ENCODE results near the gene CAPS2.

The CAPS2 gene

DNA sequence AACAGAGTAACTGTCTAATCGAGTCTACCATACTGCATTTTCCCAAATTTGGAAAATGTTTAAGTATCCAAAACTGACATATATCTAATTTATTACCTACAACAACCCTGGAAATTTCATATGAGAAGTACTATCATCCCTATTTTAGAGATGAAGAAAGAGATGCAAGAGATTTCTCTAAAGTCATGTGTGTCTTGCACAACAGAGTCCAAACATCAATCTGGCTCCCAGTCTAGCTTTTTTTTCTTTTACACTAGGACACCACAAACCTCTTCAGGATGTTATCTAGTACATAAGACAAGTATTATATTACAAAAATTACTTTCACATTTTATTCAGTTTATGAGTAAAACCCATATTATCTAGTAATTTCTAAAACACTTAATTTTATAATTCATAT, 39.1 kb downstream of the CAPS2 start:
- DNase-seq (ENCODE audit: low read depth in 1 of 2, low spot score in 1 of 2): no peak
- no peak for TF ChIP-seq JUND (IDR thresholded peaks at IDR 0.05; ENCODE audit: low read depth)
- in situ Hi-C loops (cut with HindIII; ENCODE audit: low pct_unique_long_range_greater_than_20kb, low sequenced_read_pairs): no loop called here

DNA sequence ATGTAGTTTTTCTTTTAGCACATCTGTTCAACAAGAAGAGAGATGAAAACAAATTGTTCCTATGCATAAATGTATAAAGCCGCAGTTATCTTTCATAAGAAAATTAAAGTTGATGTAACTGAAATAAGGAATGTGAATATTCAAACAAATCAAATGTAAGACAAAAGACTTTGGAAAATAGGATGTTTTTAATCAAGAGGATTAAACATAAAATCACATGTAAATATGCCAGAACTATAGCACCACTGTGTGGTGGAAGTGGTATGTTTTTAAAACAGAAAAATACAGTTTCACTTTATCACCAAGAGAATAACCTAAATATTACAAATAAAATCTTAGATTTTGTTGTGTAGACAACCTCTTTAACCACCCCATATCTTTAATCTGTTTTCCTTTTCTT, 40.4 kb downstream of the CAPS2 start:
- peak in 1 of 2 experiments; percentile 37 for DNase-seq (ENCODE audit: low read depth in 1 of 2, low spot score in 1 of 2)
- in situ Hi-C loops (cut with HindIII; ENCODE audit: low pct_unique_long_range_greater_than_20kb, low sequenced_read_pairs): no loop called here
- no peak for TF ChIP-seq JUND (IDR thresholded peaks at IDR 0.05; ENCODE audit: low read depth)

DNA sequence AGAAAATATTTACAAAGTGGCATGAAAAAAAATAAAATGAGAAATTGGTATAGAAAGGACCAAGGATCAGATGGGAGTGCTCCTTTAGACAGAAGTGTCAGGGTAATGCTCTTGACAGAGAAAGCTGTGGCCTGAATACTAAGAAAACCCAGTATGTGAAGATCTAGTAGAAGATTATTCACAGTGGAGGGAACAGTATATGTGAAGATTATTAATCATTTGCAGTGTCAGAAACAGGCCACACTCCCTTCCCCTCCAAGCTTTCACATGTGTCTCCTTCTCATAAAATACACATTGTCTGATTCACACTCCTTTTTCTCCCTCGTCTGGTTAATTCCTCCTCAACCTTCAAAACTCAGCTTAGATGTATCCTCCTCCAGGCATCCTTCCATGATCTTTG, 41.3 kb downstream of the CAPS2 start:
- DNase-seq (ENCODE audit: low read depth in 1 of 2, low spot score in 1 of 2): no peak
- in situ Hi-C loops (cut with HindIII; ENCODE audit: low pct_unique_long_range_greater_than_20kb, low sequenced_read_pairs): no loop called here
- no peak for TF ChIP-seq JUND (IDR thresholded peaks at IDR 0.05; ENCODE audit: low read depth)

DNA sequence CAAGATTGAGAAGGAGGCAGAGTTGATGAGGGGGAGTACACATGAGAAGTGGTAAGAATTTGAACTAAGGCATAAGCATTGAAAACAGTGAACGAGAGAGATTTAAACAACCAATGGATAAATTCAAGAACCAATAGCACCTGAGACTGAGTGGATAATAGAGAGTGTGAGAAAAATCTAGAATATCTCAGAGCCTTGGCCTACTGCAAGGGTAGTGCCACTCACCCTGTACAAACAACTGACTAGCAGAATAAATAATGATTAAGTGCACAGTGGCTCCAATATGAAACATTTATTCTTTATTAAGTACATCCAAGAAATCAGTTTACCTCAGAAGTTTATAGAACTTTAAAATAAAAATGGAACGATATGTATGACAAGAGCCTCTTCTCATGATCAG, 54.4 kb downstream of the CAPS2 start:
- no peak for DNase-seq (ENCODE audit: low read depth in 1 of 2, low spot score in 1 of 2)
- in situ Hi-C loops (cut with HindIII; ENCODE audit: low pct_unique_long_range_greater_than_20kb, low sequenced_read_pairs): no loop called here
- TF ChIP-seq JUND (IDR thresholded peaks at IDR 0.05; ENCODE audit: low read depth): no peak

DNA sequence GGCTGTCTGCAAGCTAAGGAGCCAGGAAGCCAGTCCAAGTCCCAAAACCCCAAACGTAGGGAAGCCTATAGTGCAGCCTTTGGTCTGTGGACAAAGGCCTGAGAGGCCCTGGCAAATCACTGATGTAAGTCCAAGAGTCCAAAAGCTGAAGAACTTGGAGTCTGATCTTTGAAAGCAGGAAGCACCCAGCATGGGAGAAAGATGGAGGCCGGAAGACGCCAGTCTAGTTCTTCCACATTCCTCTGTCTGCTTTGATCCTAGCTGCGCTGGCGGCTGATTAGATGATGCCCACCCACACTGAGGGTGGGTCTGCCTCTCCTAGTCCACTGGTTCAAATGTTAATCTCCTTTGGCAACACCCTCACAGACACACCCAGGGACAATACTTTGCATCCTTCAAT, 58.5 kb downstream of the CAPS2 start:
- no peak for TF ChIP-seq JUND (IDR thresholded peaks at IDR 0.05; ENCODE audit: low read depth)
- in situ Hi-C loops (cut with HindIII; ENCODE audit: low pct_unique_long_range_greater_than_20kb, low sequenced_read_pairs): no loop called here

DNA sequence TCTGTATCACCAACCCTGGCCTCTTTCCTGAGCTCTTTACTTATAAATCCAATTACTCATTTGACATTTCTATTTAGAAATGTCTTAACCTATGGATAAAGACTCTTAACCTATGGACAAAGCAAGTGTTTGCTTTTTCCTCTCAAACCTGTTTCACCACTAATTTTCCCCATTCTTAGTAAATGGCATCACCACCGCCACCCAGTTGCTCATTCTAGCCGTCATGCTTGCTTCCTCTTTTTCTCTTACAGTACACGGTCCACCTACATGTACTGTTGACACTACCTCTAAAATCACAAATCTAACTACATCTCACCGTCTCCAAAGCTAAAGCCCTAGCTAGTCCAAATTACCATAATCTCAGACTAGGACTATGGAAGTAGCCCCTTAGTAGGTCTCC, 60.0 kb downstream of the CAPS2 start:
- no peak for TF ChIP-seq JUND (IDR thresholded peaks at IDR 0.05; ENCODE audit: low read depth)
- DNase-seq (ENCODE audit: low read depth in 1 of 2, low spot score in 1 of 2): peak in 1 of 2 experiments; percentile 19
- in situ Hi-C loops (cut with HindIII; ENCODE audit: low pct_unique_long_range_greater_than_20kb, low sequenced_read_pairs): no loop called here

More for the DNA sequence above, 58.5 kb downstream of the CAPS2 start:
- DNase-seq (ENCODE audit: low read depth in 1 of 2, low spot score in 1 of 2): no peak

DNA sequence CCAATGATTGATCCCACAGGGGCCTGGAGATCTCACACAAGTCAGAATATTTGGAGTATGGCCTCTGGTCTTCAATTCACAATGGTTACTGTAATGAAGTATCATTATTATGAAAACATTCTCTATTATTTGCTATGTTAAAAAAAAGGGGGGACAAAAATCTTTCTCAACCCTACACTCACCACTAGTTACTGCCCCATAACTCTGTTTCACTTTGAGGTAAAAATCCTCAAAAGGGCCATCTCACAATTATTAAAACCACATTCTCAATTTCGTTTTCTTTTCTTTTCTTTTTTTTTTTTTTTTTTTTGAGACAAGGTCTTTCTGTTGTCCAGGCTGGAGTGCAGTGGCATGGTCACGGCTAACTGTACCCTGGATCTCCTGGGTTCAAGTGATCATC, 60.9 kb downstream of the CAPS2 start:
- in situ Hi-C loops (cut with HindIII; ENCODE audit: low pct_unique_long_range_greater_than_20kb, low sequenced_read_pairs): no loop called here
- no peak for DNase-seq (ENCODE audit: low read depth in 1 of 2, low spot score in 1 of 2)
- TF ChIP-seq JUND (IDR thresholded peaks at IDR 0.05; ENCODE audit: low read depth): no peak

DNA sequence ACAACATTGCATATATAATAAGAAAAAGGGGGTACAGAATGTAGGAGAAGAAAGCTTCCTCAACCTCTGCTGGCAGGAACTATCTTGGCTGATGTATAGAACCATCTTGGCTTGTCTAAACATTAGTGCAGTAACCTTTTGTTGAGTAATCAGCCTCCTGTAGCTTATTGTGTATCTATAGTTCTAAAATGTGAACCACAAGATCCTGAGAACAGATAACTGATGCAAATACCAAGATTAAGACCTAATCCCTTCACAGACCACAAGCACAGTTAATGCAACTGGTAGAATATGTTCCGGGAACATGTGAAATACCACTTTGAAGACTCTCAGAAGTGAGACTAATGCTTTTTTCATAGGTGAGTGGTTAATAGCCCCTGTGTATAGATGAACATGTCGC, 69.8 kb downstream of the CAPS2 start:
- in situ Hi-C loops (cut with HindIII; ENCODE audit: low pct_unique_long_range_greater_than_20kb, low sequenced_read_pairs): no loop called here
- DNase-seq (ENCODE audit: low read depth in 1 of 2, low spot score in 1 of 2): peak in 1 of 2 experiments; percentile 18
- TF ChIP-seq JUND (IDR thresholded peaks at IDR 0.05; ENCODE audit: low read depth): no peak

DNA sequence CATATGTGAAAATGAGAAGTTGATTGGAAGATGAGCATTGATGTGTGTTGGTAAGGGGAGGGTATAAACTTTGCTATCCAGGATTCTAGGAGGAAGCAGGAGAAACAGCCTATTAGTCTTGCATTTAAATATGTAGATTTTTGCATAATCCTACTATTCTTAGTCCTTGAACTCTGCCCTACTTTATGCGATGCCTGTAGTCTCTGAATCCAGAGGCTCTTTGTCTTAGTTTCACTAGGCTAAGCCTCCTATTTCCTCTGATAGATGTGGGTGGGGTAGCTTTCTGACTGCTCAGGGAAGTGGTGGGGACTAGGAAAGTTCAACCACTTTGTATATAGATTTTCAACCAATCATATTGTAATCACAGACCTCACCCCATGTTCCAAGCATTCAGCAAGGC, 71.0 kb downstream of the CAPS2 start:
- DNase-seq (ENCODE audit: low read depth in 1 of 2, low spot score in 1 of 2): no peak
- no peak for TF ChIP-seq JUND (IDR thresholded peaks at IDR 0.05; ENCODE audit: low read depth)
- in situ Hi-C loops (cut with HindIII; ENCODE audit: low pct_unique_long_range_greater_than_20kb, low sequenced_read_pairs): no loop called here

DNA sequence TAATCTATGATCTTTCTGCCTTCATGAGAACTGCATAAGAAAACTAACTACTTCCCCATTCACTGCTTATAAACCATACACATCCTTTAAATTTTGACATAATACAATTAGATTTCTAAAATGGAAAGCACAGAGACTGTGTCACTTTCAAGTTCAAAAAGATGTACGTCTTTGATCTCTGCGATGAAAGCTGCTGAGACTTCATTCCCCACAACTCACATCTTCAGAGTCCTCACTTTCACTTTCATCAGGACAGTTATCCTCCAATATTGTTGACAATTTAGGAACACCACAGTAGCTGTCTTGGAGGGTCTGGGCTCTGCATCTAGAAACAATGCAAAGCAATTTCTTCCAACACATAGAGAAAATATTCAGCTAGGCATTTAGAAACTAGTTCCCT, 72.6 kb downstream of the CAPS2 start:
- TF ChIP-seq JUND (IDR thresholded peaks at IDR 0.05; ENCODE audit: low read depth): no peak
- DNase-seq (ENCODE audit: low read depth in 1 of 2, low spot score in 1 of 2): no peak
- in situ Hi-C loops (cut with HindIII; ENCODE audit: low pct_unique_long_range_greater_than_20kb, low sequenced_read_pairs): no loop called here

DNA sequence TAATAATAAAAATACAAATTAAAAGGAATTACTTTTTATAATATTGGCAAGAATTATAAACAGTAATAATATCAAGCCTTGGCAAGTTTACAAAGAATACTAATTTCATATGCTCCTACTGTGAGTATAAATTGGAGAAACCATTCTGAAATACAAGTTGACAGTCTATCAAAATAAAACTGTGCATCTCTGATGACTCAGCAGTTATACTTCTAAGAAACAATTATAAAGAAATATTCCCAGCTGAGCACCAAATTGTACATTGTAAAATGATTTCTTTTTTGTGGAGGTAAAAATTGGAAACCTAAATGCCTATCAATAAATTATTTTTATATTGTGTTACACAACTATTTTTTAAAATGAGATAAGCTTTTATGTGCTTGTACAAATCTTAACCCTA, 85.0 kb downstream of the CAPS2 start:
- no peak for DNase-seq (ENCODE audit: low read depth in 1 of 2, low spot score in 1 of 2)

DNA sequence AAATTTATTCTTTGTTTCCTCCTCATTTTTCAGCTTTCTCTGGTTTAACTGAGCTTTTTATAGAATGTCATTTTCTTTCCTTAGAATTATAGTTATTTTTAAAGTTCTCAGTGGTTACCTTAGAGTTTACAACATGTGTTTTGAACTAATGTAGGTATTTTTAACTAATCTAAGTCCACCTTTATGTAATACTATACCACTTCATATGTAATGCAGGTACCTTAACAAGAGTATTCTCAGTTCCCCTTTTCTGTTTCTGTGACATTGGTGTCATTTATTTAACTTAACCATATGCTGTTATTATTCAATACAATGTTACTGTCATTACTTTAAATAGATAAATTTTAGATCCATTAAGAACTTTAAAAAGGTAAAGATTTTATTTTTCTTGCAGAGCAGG, 90.1 kb downstream of the CAPS2 start:
- in situ Hi-C loops (cut with HindIII; ENCODE audit: low pct_unique_long_range_greater_than_20kb, low sequenced_read_pairs): no loop called here
- no peak for TF ChIP-seq JUND (IDR thresholded peaks at IDR 0.05; ENCODE audit: low read depth)
- no peak for DNase-seq (ENCODE audit: low read depth in 1 of 2, low spot score in 1 of 2)

More for the DNA sequence above, 85.0 kb downstream of the CAPS2 start:
- in situ Hi-C loops (cut with HindIII; ENCODE audit: low pct_unique_long_range_greater_than_20kb, low sequenced_read_pairs): no loop called here
- TF ChIP-seq JUND (IDR thresholded peaks at IDR 0.05; ENCODE audit: low read depth): no peak

DNA sequence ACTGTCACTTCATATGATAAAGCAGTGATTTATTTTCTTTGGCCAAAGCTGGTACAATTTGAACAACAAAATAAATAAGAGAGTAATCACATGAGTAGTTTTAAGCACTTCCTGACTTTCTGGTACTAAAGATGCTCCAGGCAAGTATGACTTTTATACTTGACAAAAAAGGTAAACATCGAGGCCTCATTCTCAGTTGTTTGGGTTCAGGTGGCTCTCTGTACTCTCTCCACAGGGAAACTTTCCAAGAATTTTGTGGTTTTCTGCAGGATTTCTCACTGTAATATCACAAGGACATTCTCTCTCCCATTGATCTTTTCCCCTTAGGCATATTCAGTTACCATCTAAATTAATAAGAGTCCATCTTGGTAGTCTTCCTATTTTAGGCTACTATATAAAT, 93.9 kb downstream of the CAPS2 start:
- in situ Hi-C loops (cut with HindIII; ENCODE audit: low pct_unique_long_range_greater_than_20kb, low sequenced_read_pairs): no loop called here
- no peak for TF ChIP-seq JUND (IDR thresholded peaks at IDR 0.05; ENCODE audit: low read depth)
- DNase-seq (ENCODE audit: low read depth in 1 of 2, low spot score in 1 of 2): peak in 1 of 2 experiments; percentile 87

DNA sequence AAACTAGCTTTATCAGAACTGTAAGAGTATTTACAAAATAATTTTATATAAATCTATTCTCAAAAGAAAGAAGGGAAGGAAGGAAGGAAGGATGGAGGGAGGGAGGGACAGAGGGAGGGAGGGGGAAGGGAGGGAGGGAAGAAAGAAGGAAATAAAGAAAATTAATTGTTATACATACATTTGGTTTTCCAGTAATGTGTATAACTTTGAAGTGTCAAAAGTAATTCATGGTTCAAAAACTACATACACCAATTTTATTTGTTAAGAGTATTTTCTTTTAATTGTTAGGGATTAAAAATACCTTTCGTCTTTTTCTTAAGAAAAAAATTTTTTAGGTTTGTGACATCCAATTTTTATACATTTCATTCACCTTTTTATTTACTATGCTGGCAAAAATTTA, 103.0 kb downstream of the CAPS2 start:
- in situ Hi-C loops (cut with HindIII; ENCODE audit: low pct_unique_long_range_greater_than_20kb, low sequenced_read_pairs): no loop called here
- DNase-seq (ENCODE audit: low read depth in 1 of 2, low spot score in 1 of 2): no peak
- no peak for TF ChIP-seq JUND (IDR thresholded peaks at IDR 0.05; ENCODE audit: low read depth)
